Activated T-helper 9 cell treated with anti-CD3 and anti-CD28 coated beads, Interleukin-2, amount 50 U/mL, for 16 hours (primary cell): ENCODE data around the gene SLC25A38.

Experiments
- DNase-seq: peaks from one replicate; pipeline ENCODE4 v3.0.0-alpha.2; 2020; ENCODE audit warnings: low read depth

Gene SLC25A38

GRCh38 chr3:39376959-39377634 lies 6.1 kb upstream of the SLC25A38 start:
- no peak for DNase-seq

- DNase-seq: peak; percentile 24
Measured at GRCh38 chr3:39378088-39378487, 5.1 kb upstream of the SLC25A38 start.

DNA sequence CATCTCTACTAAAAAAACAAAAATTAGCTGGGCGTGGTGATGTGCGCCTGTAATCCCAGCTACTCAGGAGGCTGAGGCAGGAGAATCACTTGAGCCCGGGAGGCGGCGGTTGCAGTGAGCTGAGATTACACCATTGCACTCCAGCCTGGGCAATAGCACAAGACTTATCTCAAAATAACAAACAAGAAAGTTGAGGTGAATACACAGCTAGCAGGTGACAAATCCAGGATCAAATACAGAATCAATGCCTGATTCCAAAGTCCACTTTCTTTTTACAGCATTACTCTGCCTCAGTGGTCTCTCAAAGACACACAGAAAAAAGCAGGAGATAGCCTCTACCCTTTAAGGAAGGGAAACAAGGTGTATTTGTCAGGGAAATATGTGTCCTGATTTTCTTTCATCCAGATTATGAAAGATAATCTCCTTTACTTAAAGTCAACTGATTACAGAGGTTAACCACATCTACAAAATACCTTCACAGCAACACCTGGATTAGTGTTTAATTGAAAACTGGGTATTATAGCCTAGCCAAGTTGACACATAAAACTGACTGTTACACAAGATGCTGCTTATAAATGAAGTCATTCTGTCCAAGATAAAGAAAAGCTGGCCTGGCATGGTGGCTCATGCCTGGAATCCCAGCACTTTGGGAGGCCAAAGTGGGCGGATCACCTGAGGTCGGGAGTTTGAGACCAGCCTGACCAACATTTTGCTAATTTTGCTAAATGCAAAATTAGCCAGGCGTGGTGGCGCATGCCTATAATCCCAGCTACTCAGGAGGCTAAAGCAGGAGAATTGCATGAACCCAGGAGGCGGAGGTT lies 4.0 kb upstream of the SLC25A38 start:
- no peak for DNase-seq

DNA sequence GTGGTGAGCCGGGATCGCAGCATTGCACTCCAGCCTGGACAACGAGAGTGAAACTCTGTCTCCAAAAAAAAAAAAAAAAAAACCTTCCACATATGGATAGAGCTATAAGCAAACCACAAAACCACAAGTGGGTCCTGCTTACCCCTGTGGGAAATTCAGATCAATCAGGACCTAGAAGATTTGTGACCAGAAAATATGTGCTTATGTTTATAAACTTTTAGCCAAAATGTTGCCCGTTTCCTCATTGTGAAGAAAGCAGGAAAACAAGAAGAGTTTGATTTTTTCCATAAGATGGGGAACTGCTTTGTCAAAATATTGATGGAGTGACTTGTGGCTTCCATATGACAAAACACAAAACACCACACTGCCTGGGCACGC lies 3.4 kb upstream of the SLC25A38 start:
- no peak for DNase-seq

DNA sequence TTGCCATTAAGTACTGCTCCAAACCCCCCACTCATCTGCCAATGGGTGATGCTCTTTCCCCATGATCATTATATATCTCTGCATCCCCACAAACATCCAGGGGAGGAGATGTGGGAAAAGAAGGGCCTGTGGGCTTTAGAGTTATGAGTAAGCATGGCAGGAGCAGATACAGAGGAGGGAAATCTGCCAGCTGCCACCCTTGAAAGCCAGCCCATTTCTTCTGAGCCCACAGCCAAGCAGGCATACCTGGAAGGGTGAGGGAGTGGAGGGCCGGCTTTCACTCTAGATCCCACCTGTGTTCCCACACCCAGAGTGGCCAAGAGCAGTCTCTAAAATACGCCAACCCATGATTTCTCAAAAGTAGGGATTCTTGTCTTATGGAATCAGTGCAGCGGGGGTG lies 1.7 kb upstream of the SLC25A38 start:
- DNase-seq: no peak

DNA sequence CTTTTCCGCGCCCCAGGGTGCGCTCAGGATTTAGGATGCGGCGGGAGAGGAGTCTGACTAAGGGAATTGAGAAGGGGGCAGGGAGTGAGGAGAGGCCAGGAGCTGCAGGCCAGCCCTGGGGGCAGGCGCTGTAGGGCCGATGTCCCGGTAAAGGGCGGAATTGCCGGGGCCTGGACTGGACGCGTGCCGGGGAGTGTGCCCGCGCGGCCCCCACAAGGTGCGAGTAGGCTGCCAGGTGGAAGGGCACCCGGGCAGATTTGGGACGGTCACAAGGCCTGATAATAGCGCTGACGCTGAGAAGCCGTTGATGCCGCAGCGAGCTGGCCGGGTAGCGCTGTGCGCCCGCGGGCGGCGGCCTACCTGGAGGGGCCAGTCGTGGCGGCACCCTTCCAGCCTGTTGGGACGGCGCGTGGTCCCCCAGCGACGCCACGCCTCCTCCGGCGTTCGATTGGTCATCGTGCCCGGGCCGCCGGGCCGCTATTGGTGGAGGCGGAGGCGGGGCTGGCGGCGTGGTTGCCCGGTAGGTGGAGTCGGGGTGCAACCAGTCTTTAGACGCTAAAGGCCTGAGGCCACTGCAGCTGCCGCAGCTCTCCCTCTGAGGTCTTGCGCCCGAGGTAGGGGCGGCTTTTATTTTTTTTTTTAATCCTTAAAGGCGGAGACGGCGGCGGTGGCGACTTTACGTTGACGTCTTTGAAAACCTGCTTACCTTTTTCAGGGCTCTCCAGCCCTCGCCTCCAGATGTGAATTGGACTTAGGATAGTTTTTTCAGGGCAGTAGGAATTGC lies 903 bp downstream of the SLC25A38 start:
- DNase-seq: peak; percentile 93

DNA sequence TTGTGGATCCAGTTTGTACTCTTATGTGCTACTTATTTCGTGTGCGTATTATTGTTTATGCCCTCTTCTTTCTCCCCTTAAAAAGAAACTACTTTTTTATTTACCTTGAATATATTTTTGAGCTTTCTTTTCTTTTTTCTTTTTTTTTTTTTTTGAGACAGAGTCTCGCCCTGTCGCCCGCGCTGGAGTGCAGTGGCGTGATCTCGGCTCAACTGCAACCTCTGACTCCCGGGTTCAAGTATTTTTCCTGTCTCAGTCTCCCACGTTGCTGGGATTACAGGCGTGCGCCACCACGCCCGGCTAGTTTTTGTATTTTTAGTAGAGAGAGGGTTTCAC lies 1.5 kb downstream of the SLC25A38 start:
- DNase-seq: no peak

DNA sequence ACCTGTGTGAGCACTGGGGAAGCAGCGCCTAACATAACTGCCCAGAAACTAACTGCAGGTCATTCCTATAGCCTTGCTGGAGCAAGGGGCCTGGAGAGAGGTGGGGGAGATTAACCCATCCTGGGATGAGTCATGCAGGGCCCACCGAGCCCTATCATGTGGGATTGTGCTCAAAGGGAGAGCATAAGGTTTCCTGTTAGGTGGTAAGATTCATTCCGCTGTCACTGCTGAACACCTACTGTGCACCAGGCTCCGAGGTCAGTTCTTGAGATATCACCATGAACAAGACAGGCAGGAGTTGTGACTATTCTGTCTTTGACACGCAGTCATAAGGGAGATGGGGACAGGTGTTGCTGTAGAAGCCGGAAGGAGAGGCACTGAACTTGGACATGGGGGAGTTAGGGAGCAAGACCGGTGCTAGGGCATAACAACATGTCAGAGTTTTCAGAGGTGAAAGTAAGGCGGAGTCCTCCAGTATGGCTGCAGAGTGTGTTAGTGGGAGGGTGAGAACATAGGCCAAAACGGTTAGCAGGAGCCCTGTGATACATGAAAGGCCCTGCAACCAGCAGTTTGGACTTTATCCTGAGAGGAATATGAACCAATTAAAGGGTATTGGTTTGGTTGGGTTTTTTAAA lies 2.4 kb downstream of the SLC25A38 start:
- DNase-seq: no peak

- DNase-seq: no peak
Measured at GRCh38 chr3:39386318-39386717, 3.1 kb downstream of the SLC25A38 start.

- no peak for DNase-seq
Measured at GRCh38 chr3:39387411-39387975, 4.3 kb downstream of the SLC25A38 start.

GRCh38 chr3:39388153-39388552 lies 5.0 kb downstream of the SLC25A38 start:
- no peak for DNase-seq

DNA sequence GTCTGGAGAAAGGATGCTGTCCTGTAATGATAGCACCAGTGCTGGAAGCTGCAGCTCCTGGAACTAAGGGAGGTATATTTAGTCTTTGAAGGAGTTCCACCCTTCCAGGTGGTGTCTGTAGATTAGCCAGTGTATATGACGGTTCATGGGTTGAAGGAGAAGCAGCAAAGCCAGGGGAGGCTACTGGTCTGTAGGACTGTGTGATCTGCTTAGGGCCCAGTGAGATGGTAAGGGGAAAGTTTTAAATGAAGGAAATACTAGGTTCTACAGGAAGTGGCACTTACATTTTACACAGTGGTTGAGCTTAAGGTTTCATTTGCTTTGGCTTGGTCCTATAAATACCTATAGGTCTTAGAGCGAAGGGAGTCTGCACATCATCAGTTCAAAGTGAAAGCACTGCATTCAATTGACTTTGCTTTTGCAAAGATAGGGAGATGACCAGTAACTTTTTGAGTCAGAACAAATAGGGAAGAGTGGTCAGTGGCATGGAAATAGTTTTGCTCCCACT lies 5.6 kb downstream of the SLC25A38 start:
- DNase-seq: no peak

GRCh38 chr3:39390181-39390580 lies 7.0 kb downstream of the SLC25A38 start:
- DNase-seq: no peak

DNA sequence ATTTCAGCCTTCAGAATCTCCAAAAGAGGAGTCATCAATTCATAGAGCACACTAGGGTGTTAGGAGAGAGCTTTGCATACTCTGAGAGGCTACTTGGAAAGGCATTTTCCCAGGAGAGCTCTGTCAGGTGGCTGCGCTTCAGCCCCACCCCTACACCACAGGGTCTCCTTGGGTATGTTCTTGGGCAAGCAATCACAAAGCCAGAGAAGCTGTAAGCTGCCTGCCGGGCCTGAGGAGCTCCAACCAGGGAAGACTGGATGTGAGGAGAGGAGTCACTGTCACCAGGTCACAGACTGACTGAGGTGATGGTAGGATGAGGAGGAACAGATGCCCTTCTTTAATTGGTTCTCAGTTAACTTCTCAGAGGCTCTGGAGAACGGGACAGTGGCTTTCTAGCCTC lies 13.5 kb downstream of the SLC25A38 start:
- DNase-seq: no peak

DNA sequence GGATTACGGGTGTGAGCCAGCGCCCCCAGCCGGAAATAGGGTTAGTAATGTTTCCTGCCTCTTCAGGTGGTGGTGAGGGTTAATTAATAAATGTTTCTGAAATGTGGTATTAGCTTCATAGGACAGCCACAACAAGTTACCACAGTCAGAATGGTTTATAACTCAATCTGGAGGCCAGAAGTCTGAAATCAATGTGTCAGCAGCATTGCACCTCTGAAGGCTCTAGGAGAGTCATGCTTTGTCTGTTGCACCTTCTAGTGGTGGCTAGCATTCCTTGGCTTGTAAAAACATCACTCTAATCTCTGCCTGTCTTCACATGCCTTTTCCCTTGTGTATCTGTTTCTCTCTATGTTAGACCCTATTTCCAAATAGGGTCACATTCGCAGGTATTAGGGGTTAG lies 15.5 kb downstream of the SLC25A38 start:
- no peak for DNase-seq

DNA sequence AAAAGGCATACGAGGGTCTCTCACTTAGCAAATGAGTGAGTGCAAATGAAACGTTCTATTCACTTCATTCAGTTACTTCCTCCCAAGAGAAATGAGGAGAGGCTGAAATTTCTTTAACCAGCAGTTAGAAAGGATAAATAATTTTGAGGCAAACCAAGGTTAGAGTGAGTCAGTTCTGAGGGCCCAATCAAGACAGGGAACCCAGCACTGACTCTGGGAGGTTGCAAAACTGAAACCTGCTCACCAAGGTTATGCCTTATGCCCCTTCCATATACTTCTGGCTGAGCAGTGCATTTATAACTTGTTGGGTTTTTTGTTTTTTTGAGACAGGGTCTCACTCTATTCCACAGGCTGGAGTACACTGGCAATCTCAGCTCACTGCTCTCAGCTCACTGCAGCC lies 18.8 kb downstream of the SLC25A38 start:
- DNase-seq: no peak

GRCh38 chr3:39404943-39405686 lies 21.9 kb downstream of the SLC25A38 start:
- no peak for DNase-seq

DNA sequence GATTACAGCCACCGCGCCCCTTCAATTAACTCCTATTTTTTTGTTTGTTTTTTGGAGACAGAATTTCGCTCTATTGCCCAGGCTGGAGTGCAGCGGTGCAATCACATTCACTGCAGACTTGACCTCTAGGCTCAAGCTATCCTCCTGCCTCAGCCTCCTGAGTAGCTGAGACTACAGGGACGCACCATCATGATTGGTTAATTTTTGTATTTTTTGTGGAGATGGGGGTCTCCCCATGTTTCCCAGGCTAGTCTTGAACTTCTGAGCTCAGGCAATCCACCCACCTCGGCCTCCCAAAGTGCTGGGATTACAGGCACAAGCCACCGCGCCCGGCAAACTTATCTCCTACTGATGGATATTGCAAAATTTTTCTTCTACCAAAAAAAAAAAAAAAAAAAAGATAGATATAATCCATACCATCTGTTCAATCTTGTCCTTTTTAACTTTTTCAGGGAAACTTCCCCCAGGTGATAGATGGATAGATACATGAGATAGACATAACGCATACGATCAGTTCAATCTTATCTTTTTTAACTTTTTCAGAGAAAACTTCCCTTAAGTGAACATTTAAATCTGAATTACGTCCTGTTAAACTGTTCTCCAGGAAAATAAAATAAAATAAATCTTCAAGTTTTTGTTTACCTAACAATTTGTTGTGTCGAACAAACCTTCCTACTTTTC lies 22.7 kb downstream of the SLC25A38 start:
- DNase-seq: no peak

GRCh38 chr3:39406368-39407258 lies 23.4 kb downstream of the SLC25A38 start, which contains the start of gene RPSA:
Gene RPSA, plus strand, starts transcription at chr3:39406720. Its CDS starts 934 bp downstream, at chr3:39407654.
- DNase-seq: peak; percentile 93

GRCh38 chr3:39407259-39407629 lies 24.1 kb downstream of the SLC25A38 start:
- no peak for DNase-seq
